Memory B cell (primary cell): ENCODE data around the gene DNAJC3.
"Not testable (repeated sequence)": the region's sequence is repeated elsewhere in the genome, so short reads cannot be mapped to it uniquely, and the experiment has no call there.

ENCODE experiments used
- ATAC-seq: fragments of 150-1000 bp; cut with Tn5 transposase; 2 replicates; pipeline ENCODE4 v1.10.0; 2021; ENCODE audit warnings: low read depth, mild to moderate bottlenecking, moderate library complexity
- DNase-seq, 2 donors: peaks; one replicate each; pipeline ENCODE4 v3.0.0; 2022; ENCODE audit warnings: low spot score in 2 of 2
- H3K27ac Mint-ChIP-seq: one replicate; pipeline ENCODE4 v1.8.0; 2022; ENCODE audit warnings: mild to moderate bottlenecking, moderate library complexity, mixed read lengths
- H3K27me3 Mint-ChIP-seq: one replicate; pipeline ENCODE4 v1.8.0; 2022; ENCODE audit warnings: mixed read lengths
- H3K36me3 Mint-ChIP-seq: one replicate; pipeline ENCODE4 v1.8.0; 2022; ENCODE audit warnings: mild to moderate bottlenecking, mixed read lengths
- H3K4me1 Mint-ChIP-seq: one replicate; pipeline ENCODE4 v1.8.0; 2022; ENCODE audit warnings: mixed read lengths
- H3K4me3 Mint-ChIP-seq: one replicate; pipeline ENCODE4 v1.8.0; 2022; ENCODE audit warnings: mild to moderate bottlenecking, moderate library complexity, mixed read lengths
- H3K9me3 Mint-ChIP-seq: one replicate; pipeline ENCODE4 v1.8.0; 2022; ENCODE audit warnings: mixed read lengths

The DNAJC3 gene

DNA sequence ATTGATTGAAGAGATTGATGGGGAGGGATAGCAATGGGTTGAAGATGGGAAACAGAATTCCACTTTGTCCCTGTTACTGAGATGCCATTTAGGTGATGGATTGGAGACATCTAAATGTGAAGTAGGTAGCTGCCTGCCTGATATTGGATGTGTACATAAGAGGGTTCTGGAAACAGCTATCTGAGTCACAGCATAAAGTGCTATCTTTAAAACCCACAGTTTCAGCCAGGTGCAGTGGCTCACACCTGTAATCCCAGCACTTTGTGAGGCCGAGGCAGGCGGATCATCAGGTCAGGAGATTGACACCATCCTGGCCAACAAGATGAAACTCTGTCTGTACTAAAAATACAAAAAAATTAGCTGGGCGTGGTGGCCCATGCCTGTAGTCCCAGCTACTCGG is 72.6 kb downstream of the DNAJC3 start:
- Mint-ChIP-seq H3K27ac (no peak overlapping the region), H3K4me3 (no peak overlapping the region), H3K27me3 (no peaks in the 10 kb centered on the region), H3K36me3 (peaks cover 16% of the 10 kb centered on the region), H3K9me3 (no peaks in the 10 kb centered on the region), H3K4me1 (peaks cover 7% of the 10 kb centered on the region)
- no peak for ATAC-seq
- DNase-seq = no peak

DNA sequence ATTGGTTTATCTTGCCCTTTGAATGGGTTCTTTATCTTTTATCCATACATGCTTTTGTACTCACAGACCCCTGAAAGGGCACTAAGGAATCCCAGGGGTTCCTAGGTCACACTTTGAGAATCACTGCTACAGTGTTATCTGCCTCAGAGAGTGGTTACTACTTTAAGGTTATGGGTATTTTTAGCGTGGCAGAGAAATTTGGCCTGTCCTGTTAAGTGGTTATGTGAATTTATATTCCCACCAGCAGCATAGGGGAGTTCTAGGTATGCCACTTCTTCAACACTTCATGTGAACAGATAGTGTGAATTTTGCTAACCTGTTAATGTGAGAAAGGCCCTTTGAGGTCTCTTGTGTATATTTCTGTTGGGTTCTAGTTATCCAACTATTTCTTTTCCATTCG is 75.7 kb downstream of the DNAJC3 start:
- DNase-seq (no peak), ATAC-seq (no peak)
- Mint-ChIP-seq H3K4me1 (peaks cover 6% of the 10 kb centered on the region), H3K27me3 (no peaks in the 10 kb centered on the region), H3K9me3 (no peaks in the 10 kb centered on the region), H3K27ac (no peak overlapping the region), H3K4me3 (no peak overlapping the region), H3K36me3 (peaks cover 14% of the 10 kb centered on the region)

DNA sequence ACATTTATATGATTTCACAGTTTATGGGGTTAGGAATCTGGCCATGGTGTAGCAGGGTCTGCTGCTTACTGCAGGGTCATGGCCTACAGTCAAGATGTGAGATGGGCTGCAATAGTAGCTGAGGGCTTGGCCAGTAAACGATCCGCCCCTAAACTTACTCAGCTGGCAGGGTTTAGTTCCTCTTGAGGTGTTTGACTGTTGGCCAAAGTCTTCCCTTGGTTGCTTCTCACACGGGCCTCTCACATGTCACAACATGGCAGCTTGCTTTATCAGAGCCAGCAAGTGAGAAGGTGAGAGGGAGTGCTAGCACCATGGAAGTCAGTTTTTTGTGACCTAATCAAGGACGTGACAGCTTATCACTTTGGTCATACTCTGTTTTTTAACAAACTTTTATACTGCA is 77.1 kb downstream of the DNAJC3 start:
- no peaks in the 10 kb centered on the region for H3K9me3 Mint-ChIP-seq
- H3K4me3 Mint-ChIP-seq = no peak overlapping the region
- DNase-seq (no peak), ATAC-seq (no peak)
- peaks cover 6% of the 10 kb centered on the region for H3K4me1 Mint-ChIP-seq
- no peak overlapping the region for H3K27ac Mint-ChIP-seq
- no peaks in the 10 kb centered on the region for H3K27me3 Mint-ChIP-seq
- H3K36me3 Mint-ChIP-seq = peaks cover 15% of the 10 kb centered on the region

DNA sequence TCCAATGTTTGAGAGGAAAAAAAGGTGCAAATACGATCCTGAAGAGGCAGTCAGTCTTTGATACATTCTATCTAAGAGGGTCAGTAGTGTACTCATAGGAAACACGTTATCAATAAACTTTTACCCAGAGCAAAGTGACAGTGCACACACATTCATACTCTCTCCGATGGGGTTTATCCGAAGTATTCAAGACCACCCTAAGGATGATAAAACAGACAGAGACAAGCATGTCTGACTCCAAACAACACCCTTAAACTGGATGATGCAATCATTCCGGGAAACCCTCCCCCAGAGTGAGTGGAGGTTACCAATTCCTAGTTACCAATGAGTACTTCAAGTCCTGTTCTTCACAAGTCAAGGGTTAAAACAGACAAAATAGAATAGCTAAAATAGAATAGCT is 79.1 kb downstream of the DNAJC3 start:
- Mint-ChIP-seq H3K27me3 (no peaks in the 10 kb centered on the region), H3K36me3 (peaks cover 15% of the 10 kb centered on the region), H3K9me3 (no peaks in the 10 kb centered on the region), H3K4me1 (peaks cover 6% of the 10 kb centered on the region), H3K27ac (no peak overlapping the region), H3K4me3 (no peak overlapping the region)
- DNase-seq (no peak), ATAC-seq (no peak)

DNA sequence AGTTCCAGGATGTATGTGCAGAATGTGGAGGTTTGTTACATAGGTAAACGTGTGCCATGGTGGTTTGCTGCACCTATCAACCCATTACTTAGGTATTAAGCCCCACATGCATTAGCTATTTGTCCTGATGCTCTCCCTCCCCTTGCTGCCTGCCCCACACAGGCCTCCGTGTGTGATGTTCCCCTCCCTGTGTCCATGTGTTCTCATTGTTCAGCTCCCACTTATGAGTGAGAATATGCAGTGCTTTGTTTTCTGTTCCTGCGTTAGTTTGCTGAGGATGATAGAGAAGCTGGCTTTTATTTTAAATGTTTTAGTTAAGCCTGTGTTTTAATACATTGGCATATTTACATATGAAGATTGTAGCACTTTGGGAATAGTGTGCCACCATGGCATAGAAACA is 85.7 kb downstream of the DNAJC3 start:
- not testable (repeated sequence) for H3K27me3 Mint-ChIP-seq, H3K9me3 Mint-ChIP-seq, H3K4me1 Mint-ChIP-seq, H3K27ac Mint-ChIP-seq, ATAC-seq, DNase-seq, H3K4me3 Mint-ChIP-seq
- H3K36me3 Mint-ChIP-seq = peaks cover 30% of the 10 kb centered on the region

DNA sequence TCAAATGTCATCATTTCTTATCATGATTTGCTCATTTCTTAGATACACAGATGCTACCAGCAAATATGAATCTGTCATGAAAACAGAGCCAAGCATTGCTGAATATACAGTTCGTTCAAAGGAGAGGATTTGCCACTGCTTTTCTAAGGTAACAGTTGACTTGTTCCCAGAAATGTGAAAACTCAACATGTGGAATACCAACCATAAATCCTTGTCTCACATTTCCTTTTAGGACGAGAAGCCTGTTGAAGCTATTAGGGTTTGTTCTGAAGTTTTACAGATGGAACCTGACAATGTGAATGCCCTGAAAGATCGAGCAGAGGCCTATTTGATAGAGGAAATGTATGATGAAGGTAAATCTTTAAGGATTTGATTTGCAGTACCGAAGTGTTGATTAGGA is 86.7 kb downstream of the DNAJC3 start:
- no peak for ATAC-seq
- H3K4me1 Mint-ChIP-seq = no peaks in the 10 kb centered on the region
- H3K4me3 Mint-ChIP-seq = no peak overlapping the region
- H3K27ac Mint-ChIP-seq = no peak overlapping the region
- H3K27me3 Mint-ChIP-seq = no peaks in the 10 kb centered on the region
- no peaks in the 10 kb centered on the region for H3K9me3 Mint-ChIP-seq
- no peak for DNase-seq
- peaks cover 28% of the 10 kb centered on the region for H3K36me3 Mint-ChIP-seq

DNA sequence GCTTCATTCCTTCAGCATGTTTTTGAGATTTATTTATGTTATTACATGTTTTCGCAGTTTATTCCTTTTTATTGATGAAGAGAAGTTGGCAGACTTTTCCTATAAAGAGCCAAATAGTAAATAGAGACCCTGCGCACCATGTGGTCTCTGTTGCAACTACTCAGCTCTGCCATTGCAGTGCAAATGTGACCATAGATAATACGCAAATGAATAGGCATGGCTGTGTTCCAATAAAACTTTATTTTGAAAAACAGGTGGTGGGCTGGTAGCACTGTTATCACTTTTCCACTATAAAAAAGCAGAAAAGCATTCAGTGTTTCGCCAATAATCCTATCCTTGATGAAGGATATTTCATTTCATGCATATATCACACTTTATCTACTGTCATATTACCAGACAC is 95.0 kb downstream of the DNAJC3 start:
- no peak for ATAC-seq
- Mint-ChIP-seq H3K27ac (no peak overlapping the region), H3K27me3 (no peaks in the 10 kb centered on the region), H3K4me1 (peaks cover 2% of the 10 kb centered on the region), H3K4me3 (no peak overlapping the region), H3K36me3 (peaks cover 33% of the 10 kb centered on the region), H3K9me3 (no peaks in the 10 kb centered on the region)
- no peak for DNase-seq

DNA sequence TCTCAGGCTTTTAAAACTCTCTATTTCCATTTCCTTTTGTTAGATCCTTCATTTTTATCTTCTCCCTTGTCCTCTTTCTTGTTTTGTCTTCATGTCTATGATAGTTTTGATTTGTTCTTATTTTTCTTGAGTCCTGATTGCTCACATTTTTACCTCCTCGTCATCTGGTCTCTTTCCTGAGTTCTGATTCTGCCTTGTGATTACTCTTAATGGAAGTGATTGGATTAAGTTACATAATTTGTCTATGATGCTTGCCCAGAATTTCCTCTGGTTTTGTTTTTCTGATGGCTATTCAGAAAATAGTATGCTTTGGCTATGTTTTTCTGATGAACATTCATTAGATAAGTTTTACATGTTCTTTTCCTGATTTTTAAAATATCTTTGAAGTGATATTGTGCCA is 102.6 kb downstream of the DNAJC3 start:
- ATAC-seq (no peak), DNase-seq (no peak)
- peaks cover 19% of the 10 kb centered on the region for H3K36me3 Mint-ChIP-seq
- H3K27me3 Mint-ChIP-seq = no peaks in the 10 kb centered on the region
- peaks cover 2% of the 10 kb centered on the region for H3K4me1 Mint-ChIP-seq
- H3K27ac Mint-ChIP-seq = no peak overlapping the region
- no peaks in the 10 kb centered on the region for H3K9me3 Mint-ChIP-seq
- no peak overlapping the region for H3K4me3 Mint-ChIP-seq

DNA sequence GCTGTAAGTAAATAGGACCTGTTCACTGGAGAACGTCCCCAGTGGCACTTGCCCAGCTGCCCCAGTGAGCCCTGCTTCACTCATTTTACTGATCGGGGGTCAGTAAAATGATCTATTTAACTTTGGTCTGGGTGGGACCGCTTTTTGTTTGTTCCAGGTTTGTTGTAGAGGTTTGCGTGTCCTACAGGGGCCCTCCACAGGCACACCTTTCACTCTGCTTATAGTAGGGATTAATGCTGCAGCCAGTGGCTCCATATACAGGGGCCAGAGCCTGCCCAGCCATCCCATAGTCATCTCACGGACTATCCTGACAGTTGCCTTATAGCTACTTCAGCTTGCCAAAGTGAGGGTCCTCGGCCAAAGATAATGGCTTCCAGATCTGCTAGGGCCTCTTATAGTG is 104.1 kb downstream of the DNAJC3 start:
- Mint-ChIP-seq H3K4me1 (peaks cover 2% of the 10 kb centered on the region), H3K36me3 (peaks cover 19% of the 10 kb centered on the region), H3K4me3 (no peak overlapping the region), H3K9me3 (no peaks in the 10 kb centered on the region), H3K27ac (no peak overlapping the region), H3K27me3 (no peaks in the 10 kb centered on the region)
- no peak for DNase-seq
- no peak for ATAC-seq

DNA sequence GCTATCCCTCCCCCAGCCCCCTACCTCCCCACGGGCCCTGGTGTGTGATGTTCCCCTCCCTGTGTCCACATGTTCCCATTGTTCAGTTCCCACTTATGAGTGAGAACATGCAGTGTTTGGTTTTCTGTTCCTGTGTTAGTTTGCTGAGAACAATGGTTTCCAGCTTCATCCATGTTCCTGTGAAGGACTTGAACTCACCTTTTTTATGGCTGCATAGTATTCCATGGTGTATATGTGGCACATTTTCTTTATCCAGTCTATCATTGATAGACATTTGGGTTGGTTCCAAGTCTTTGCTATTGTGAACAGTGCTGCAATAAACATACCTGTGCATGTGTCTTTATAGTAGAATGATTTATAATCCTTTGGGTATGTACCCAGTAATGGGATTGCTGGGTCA is 105.0 kb downstream of the DNAJC3 start:
- H3K9me3 Mint-ChIP-seq, H3K27ac Mint-ChIP-seq, H3K4me3 Mint-ChIP-seq, ATAC-seq, H3K4me1 Mint-ChIP-seq, DNase-seq, H3K27me3 Mint-ChIP-seq: not testable (repeated sequence)
- peaks cover 21% of the 10 kb centered on the region for H3K36me3 Mint-ChIP-seq

DNA sequence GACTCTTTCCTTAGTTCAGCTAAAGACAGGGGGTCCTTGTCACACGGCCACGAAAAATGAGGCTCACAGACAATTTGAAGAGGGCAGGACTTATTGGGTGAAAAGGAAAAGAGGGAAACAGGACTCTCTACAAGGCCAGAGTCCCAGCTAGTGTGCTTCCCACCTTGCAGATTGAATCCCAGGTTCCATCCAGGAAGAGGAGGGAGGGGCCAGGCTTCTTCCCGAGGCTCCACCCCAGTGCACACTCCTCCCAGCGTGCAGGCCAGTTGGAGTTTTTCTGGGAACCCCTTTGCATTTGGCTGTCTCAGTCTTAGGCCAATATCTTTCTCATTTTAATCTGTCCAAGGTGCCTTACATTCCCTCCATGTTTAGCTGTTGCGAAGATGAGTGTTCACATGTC is 106.8 kb downstream of the DNAJC3 start:
- H3K27ac Mint-ChIP-seq = no peak overlapping the region
- ATAC-seq = no peak
- H3K27me3 Mint-ChIP-seq = no peaks in the 10 kb centered on the region
- no peaks in the 10 kb centered on the region for H3K9me3 Mint-ChIP-seq
- no peaks in the 10 kb centered on the region for H3K4me1 Mint-ChIP-seq
- no peak overlapping the region for H3K4me3 Mint-ChIP-seq
- peaks cover 29% of the 10 kb centered on the region for H3K36me3 Mint-ChIP-seq
- DNase-seq = no peak

DNA sequence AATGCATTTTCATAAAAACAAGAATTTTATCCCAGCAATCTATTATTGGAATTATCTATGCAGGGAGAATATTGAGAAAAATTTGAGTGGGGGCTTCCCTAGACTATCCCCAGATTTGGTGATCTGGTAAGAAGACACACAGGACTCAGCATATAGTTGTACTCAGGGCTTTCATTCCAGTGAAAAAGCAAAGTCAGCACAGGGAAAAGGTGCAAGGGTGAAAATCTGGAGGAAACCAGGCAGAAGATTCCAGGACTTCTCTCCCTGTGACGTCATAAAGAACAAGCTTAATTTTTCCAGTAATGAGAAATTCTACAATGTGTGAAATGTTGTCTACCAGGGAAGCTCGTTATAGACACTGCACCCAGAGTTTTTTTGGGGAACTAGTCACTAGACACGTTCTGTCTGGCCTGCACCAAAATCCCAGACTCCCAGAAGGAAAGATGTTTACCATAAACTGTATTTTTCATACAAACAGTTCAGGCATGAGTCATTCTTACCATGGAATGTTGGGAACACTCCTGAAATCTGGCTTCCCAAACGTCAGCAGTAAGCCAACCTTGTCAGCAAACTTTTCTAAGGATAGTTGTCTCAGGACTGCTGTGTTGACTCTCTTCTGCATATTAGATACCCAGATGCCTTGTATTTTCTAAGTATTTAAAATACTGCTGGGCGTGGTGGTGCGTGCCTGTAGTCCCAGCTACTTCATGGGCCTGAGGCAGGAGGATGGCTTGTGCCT is 107.4 kb downstream of the DNAJC3 start:
- no peaks in the 10 kb centered on the region for H3K9me3 Mint-ChIP-seq
- peaks cover 35% of the 10 kb centered on the region for H3K36me3 Mint-ChIP-seq
- H3K4me3 Mint-ChIP-seq = no peak overlapping the region
- DNase-seq = no peak
- H3K4me1 Mint-ChIP-seq = no peaks in the 10 kb centered on the region
- no peak for ATAC-seq
- H3K27me3 Mint-ChIP-seq = no peaks in the 10 kb centered on the region
- H3K27ac Mint-ChIP-seq = no peak overlapping the region

DNA sequence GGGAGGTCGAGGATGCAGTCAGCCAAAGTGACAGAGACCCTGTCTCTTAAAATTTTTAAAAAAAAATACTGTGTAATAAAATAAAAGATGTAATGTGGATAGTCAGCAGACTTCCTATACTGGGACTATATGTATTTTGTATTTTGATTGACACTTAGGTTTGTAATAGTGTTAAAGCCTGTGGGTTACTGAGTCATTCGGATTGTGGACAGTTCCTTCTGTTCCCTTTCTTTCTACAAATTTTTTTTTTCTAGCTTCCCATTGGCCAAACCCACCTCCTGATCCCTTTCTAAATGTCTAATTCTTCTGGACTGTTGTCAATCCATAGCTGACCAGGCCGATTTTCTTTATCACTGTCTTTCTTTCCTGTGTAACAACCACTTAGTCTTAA is 108.0 kb downstream of the DNAJC3 start:
- Mint-ChIP-seq H3K36me3 (peaks cover 39% of the 10 kb centered on the region), H3K4me1 (no peaks in the 10 kb centered on the region), H3K27me3 (no peaks in the 10 kb centered on the region), H3K27ac (no peak overlapping the region), H3K4me3 (no peak overlapping the region), H3K9me3 (no peaks in the 10 kb centered on the region)
- ATAC-seq = no peak
- DNase-seq = no peak

DNA sequence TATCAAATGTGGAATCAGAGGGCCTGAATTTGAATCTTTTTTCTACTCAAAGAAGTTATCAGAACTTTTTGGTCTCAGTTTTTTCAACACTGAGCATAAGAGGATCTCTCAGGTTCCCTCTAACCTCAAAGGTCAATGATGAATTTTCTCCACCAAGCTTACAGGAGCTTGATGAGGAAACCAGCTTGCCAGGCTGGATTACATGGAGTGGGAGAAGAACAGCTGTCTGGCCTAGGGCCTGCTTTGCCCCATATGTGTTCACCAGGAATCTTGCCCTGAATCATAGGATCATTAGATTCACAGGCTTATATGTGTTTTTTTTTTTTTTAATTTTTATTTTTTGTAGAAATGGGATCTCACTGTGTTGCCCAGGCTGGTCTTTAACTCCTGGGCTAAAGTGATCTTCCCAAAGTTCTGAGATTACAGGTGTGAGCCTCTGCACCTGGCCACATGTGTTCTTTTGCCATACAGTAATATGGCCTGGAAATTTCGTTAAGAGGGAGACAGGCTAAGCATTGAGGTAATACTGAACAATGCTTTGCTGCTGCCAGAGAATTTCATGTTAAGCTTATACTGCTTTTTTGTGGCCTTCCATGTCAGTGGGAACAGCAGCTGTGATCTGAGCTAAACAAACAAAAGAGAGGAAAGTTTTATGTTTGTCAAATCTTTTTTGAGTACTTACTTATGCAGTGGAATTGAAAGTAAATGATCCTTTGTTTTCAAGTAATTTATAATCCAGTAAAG is 110.6 kb downstream of the DNAJC3 start:
- Mint-ChIP-seq H3K36me3 (peaks cover 48% of the 10 kb centered on the region), H3K27ac (no peak overlapping the region), H3K27me3 (no peaks in the 10 kb centered on the region), H3K4me1 (no peaks in the 10 kb centered on the region), H3K9me3 (no peaks in the 10 kb centered on the region), H3K4me3 (no peak overlapping the region)
- ATAC-seq (no peak), DNase-seq (no peak)

DNA sequence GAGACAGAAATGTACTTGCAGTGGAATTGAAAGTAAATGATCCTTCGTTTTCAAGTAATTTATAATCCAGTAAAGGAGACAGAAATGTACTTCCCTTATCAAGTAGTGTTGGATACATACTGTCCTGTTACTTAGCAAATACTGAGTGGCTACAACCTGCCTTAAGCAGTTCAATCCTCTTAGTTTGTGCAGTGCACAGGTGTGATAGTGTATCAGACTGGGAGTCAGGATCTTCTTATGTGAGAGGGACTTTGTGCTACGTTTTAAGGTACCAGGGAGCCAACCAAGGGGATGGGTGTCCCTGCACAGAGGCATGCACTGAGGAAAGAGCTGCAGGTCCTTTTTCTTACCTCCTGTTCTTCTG is 111.1 kb downstream of the DNAJC3 start:
- no peak for ATAC-seq
- DNase-seq = no peak
- Mint-ChIP-seq H3K36me3 (peaks cover 53% of the 10 kb centered on the region), H3K9me3 (no peaks in the 10 kb centered on the region), H3K4me3 (no peak overlapping the region), H3K27ac (no peak overlapping the region), H3K4me1 (no peaks in the 10 kb centered on the region), H3K27me3 (no peaks in the 10 kb centered on the region)
